Ecto neural progenitor cell (in vitro differentiated cells): ENCODE data around the gene UBTF.

Experiments
- DNase-seq: peaks from one replicate; pipeline ENCODE4 v3.0.0-alpha.2; 2018; ENCODE audit warnings: low spot score

UBTF gene

DNA sequence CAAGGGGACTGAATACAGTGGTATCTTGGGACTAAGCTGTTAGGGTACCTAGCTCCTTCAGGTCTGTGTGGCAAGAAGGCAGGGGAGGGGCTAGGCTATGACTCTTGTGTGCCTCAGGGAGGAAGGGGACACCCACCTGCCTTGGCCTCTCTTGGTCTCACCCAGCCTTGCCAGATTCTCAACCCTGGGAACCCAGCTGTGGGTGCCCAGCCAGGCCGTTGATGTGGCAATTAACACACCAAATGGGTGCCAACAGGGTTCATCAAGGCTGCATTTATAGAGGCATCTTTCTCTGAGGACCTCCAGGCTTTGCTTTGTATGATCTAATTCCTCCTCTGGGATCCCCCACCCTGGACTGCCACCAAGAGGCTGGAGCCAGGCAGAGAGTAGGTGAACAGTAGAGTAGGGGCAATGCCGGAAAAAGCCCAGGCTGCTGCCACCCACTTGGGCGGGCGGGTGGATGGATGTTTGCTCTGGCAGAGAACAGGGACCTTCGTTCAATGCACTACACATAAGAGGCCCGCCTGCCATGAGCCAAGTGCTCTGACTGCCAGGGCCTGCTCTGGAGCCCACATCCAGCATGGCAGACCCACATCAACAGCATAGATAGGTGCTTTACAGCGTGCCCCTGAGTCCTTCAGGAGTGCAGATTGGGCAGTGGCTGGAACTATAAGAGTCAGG is 52.2 kb downstream of the UBTF start:
- no peak for DNase-seq

GRCh38 chr17:44164476-44164875 is 55.0 kb downstream of the UBTF start:
- no peak for DNase-seq

DNA sequence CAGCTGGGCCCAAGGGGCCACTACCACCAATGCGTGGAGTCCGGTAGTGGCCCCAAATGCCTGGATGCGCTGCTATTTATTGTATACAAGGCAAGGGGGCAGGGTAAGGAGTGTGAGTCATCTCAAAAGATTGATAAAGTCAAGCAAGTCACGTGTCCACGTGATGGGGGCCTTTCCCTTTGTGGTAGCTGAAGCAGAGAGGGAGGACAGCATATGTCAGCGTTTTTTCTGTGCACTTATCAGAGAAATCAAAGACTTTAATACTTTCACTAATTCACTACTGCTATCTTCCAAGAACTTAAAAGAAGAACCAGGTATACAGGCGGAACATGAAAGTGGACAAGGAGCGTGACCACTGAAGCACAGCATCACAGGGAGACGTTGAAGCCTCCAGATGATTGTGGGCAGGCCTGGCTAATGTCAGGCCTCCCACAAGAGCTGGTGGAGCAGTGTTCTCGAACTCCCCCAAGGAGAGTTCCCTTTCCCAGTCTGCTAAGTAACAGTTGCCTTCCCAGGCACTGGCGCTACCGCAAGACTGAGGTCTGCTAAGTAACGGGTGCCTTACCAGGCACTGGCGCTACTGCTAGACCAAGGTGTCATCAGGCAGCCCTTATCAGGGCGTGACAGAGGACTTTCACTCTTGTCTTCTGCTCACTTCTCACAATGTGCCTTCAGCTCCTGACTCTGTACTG is 59.8 kb downstream of the UBTF start:
- DNase-seq: no peak

DNA sequence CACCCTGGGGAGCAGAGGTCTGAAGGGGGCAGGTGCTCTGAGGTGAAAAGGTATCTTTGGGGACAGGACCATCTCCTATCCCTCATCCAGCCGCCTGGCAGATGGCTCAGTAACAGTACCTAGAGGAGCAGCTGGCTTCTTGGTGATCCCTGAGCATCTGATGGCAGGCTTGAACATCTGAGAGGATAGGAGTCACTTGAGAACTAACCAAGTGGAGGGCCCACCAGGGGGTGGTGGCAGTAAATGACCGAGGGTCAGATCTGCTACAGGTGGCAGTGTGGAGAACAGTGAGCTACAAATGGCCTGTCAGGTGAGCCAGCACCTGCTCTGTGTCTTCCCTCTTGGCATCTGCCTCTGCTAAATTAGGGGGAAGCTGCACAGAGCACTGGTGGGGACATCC is 64.0 kb downstream of the UBTF start:
- no peak for DNase-seq
